Parathyroid adenoma (tissue), 2 donors: ENCODE results near the gene NR4A3.
"Not testable (repeated sequence)": the region's sequence is repeated elsewhere in the genome, so short reads cannot be mapped to it uniquely, and the experiment has no call there.

Experiments
- H2AFZ ChIP-seq: fragments of 300-600 bp; sonication (generic); one replicate; pipeline ENCODE4 v1.7.0; 2017; ENCODE audit warnings: antibody characterized with exemption, mild to moderate bottlenecking
- H3K27ac ChIP-seq: fragments of 300-600 bp; sonication (generic); one replicate; pipeline ENCODE4 v1.7.0; 2017
- H3K27me3 ChIP-seq: fragments of 300-600 bp; sonication (generic); one replicate; pipeline ENCODE4 v1.7.0; 2017; ENCODE audit warnings: low read length; ENCODE audit not compliant: control insufficient read depth, insufficient read depth
- H3K36me3 ChIP-seq: fragments of 300-600 bp; sonication (generic); one replicate; pipeline ENCODE4 v1.7.0; 2017; ENCODE audit warnings: low read length; ENCODE audit not compliant: control insufficient read depth, insufficient read depth
- H3K4me1 ChIP-seq: fragments of 300-600 bp; sonication (generic); one replicate; pipeline ENCODE4 v1.7.0; 2017; ENCODE audit warnings: control low read depth
- H3K4me2 ChIP-seq: fragments of 300-600 bp; sonication (generic); one replicate; pipeline ENCODE4 v1.7.0; 2017; ENCODE audit warnings: low read length
- H3K4me3 ChIP-seq: fragments of 300-600 bp; sonication (generic); one replicate; pipeline ENCODE4 v1.7.0; 2017; ENCODE audit warnings: low read depth, low read length
- H3K79me2 ChIP-seq: fragments of 300-600 bp; sonication (generic); one replicate; pipeline ENCODE4 v1.7.0; 2017; ENCODE audit warnings: control low read depth
- H3K9ac ChIP-seq: fragments of 300-600 bp; sonication (generic); one replicate; pipeline ENCODE4 v1.7.0; 2017; ENCODE audit warnings: mild to moderate bottlenecking
- H3K9me3 ChIP-seq: fragments of 300-600 bp; sonication (generic); one replicate; pipeline ENCODE4 v1.7.0; 2017; ENCODE audit warnings: low read length; ENCODE audit not compliant: control insufficient read depth
- TF ChIP-seq, protein P1 (sequence below): fragments of 300-600 bp; sonication (generic); IDR thresholded peaks from one replicate; pipeline ENCODE4 v1.7.0; 2017; ENCODE audit warnings: antibody characterized with exemption, mild to moderate bottlenecking
- donor health status: primary hyperparathyroidism.

The NR4A3 gene

DNA sequence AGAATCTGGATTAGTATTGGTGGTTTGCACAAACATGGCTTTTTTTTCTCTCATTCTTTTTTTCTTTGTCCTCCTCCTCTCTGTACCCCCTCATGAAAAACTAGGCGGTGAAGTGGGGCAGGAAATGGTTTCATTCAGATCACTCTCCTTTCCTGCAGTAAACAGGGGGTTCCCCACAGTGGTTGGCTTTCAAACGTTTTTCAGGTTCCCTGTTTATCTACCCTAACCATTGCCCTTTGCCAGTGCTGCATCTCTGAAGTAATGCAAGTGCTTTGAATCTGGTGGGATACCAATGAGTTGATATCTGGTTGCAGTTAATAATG, 29.8 kb downstream of the NR4A3 start:
- Histone ChIP-seq H3K79me2 (no peaks in the 10 kb centered on the region), H3K36me3 (no peaks in the 10 kb centered on the region), H3K27me3 (no peaks in the 10 kb centered on the region), H3K4me3 (no peak overlapping the region), H3K27ac (no peak overlapping the region), H3K4me2 (no peak overlapping the region), H3K4me1 (no peaks in the 10 kb centered on the region), H3K9me3 (no peaks in the 10 kb centered on the region), H2AFZ (no peak overlapping the region), H3K9ac (no peak overlapping the region)
- TF ChIP-seq, protein P1, sequence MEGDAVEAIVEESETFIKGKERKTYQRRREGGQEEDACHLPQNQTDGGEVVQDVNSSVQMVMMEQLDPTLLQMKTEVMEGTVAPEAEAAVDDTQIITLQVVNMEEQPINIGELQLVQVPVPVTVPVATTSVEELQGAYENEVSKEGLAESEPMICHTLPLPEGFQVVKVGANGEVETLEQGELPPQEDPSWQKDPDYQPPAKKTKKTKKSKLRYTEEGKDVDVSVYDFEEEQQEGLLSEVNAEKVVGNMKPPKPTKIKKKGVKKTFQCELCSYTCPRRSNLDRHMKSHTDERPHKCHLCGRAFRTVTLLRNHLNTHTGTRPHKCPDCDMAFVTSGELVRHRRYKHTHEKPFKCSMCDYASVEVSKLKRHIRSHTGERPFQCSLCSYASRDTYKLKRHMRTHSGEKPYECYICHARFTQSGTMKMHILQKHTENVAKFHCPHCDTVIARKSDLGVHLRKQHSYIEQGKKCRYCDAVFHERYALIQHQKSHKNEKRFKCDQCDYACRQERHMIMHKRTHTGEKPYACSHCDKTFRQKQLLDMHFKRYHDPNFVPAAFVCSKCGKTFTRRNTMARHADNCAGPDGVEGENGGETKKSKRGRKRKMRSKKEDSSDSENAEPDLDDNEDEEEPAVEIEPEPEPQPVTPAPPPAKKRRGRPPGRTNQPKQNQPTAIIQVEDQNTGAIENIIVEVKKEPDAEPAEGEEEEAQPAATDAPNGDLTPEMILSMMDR, result no peak

DNA sequence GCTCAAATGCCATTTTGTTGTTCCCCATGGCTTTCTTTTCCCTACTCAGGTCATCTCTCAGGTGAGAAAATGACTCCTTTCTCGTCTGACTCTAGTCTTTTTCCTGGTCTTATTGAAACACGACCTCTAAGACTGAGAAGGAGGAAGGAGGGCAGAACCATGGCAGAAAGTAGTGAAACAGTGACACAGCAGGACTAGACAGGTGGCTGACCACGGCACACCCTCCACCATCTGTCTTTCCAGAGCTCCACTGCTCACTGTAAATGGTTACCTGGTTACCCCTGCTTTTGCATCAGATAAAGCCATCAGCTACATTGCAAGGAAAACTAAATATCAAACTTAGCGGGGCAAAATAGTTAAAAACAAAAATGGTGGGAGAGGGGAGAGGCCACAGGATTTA, 30.9 kb downstream of the NR4A3 start:
- no peaks in the 10 kb centered on the region for H3K4me1 ChIP-seq
- H3K79me2 ChIP-seq, result no peaks in the 10 kb centered on the region
- TF ChIP-seq, protein P1, result no peak
- no peak overlapping the region for H3K9ac ChIP-seq
- no peaks in the 10 kb centered on the region for H3K36me3 ChIP-seq
- no peaks in the 10 kb centered on the region for H3K27me3 ChIP-seq
- no peak overlapping the region for H3K4me2 ChIP-seq
- H3K9me3 ChIP-seq, result no peaks in the 10 kb centered on the region
- H2AFZ ChIP-seq, result no peak overlapping the region
- H3K27ac ChIP-seq, result no peak overlapping the region
- H3K4me3 ChIP-seq, result no peak overlapping the region

DNA sequence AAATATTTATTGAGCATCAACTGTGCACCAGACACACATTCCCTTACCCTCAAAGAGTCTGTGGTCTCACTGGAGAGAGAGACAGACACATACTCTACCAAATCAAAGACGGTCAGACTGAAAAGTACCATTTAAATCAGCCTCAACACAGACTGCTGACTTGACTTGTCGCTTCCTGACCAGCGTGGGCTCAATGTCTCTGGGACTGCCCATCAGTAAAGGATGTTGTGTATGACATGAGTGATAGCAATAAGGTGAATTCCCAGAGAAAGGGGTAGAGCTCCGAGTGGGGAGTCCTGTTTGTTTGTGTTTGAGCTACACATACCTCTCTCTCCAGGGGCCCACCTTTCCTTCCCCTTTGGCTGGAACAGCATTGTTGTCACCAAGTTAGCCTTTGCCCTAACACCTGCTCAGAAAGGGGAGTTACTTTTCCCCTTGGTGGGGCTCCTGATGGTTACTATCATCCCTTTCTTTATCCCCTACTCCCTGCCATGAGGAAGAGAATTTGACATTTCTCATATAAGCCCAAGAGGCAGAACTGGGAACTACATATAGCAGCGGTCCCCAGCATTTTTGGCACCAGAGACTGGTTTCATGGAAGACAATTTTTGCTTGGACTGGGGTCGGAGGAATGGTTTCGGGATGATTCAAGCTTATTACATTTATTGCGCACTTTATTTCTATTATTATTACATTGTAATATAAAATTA, 33.9 kb downstream of the NR4A3 start:
- Histone ChIP-seq H3K27ac (no peak overlapping the region), H3K4me1 (no peaks in the 10 kb centered on the region), H3K79me2 (no peaks in the 10 kb centered on the region), H3K27me3 (no peaks in the 10 kb centered on the region), H3K9me3 (no peaks in the 10 kb centered on the region), H3K4me3 (no peak overlapping the region), H3K4me2 (no peak overlapping the region), H3K9ac (no peak overlapping the region), H3K36me3 (no peaks in the 10 kb centered on the region), H2AFZ (no peak overlapping the region)
- TF ChIP-seq, protein P1, result no peak

DNA sequence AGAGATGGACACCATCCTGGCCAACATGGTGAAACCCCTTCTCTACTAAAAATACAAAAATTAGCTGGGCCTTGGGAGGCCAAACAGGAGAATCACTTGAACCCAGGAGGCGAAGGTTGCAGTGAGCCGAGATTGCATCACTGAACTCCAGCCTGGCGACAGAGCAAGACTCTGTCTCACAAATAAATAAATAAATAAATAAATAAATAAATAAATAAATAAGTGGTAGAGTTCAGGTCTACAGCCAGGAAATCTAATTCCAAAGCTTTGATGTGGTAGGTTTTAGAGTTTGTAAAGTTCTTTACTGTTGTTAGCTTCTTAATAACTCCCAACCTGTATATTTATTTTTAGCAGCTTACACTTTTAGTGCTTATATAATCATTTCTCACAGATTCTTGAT, 35.9 kb downstream of the NR4A3 start:
- not testable (repeated sequence) for H3K9me3 ChIP-seq, H2AFZ ChIP-seq, H3K27me3 ChIP-seq, H3K4me3 ChIP-seq, H3K9ac ChIP-seq, H3K79me2 ChIP-seq, H3K27ac ChIP-seq, H3K36me3 ChIP-seq, H3K4me2 ChIP-seq, H3K4me1 ChIP-seq

DNA sequence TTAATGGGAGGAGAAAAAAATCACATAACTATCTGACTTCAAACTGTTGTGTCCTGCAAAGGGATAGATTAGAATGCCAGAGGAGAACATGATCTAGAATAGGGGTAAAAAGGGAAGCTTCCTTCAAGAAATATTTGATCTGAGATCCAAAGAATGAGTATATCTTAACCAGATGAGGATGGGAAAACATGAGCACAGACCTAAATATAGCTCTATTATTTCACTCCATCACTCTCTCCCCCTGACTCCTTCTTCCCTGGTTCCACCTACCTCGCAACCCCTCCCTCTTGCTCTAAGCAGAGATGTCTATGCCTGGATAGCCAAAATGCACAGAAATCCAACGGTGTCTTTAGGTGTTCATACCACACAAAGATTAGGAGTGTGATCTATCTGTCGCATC, 36.4 kb downstream of the NR4A3 start:
- Histone ChIP-seq H3K4me1 (no peaks in the 10 kb centered on the region), H3K79me2 (no peaks in the 10 kb centered on the region), H3K4me3 (no peak overlapping the region), H2AFZ (no peak overlapping the region), H3K27me3 (no peaks in the 10 kb centered on the region), H3K4me2 (no peak overlapping the region), H3K9ac (no peak overlapping the region), H3K27ac (no peak overlapping the region), H3K36me3 (no peaks in the 10 kb centered on the region), H3K9me3 (no peaks in the 10 kb centered on the region)
- TF ChIP-seq, protein P1, result no peak
